NK-92 treated with Interleukin-12 subunit alpha and Interleukin-12 subunit beta, amount 100 ng/mL, for 24 hours (cell line): ENCODE results near the gene FNBP1.

Source experiments
- DNase-seq: peaks from one replicate; lab custom pipeline; 2025; lab: John Stamatoyannopoulos, UW

Gene FNBP1

DNA sequence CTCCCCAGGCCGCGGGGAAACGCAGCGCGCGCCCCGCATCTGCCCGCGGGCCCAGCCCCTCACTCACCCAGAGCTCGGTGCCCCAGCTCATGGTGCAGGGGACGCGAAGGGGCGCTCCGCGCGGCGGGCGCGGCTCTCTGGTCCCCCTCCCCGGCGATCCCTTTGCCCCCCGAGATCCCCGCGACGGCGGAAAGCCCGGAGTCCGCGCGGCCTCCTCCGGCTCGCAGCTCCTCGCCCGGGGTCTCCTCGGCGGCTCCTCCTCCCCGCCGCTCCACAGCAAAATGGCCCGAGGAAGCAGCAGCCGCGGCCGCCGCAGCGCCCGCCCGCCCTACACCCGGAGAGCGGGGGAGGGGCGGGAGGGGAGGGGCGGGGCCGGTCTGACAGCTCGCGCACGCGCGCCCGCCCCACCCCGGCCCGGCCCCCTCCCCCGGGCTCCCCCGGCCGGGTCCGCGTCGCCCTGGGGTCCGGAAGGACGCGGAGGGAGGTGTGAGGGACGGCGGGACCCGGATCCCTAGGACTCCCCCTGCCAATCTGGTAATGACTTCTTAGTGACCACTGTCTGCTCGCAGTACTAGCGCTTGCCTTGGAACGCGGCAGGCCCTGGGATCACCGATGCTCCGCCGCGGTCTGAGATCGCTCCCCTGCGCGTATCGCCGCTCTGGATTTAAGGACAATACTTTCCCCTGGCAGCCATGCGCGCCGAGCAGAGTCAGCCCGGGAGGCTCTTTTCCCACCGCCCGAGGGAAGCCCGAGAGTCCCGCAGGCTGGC, at the start of gene FNBP1:
FNBP1 (minus strand) TSS at position 305 of the 769 bp plus-strand sequence; CDS start at position 91, 214 bp downstream.
- DNase-seq: peak; percentile 46

DNA sequence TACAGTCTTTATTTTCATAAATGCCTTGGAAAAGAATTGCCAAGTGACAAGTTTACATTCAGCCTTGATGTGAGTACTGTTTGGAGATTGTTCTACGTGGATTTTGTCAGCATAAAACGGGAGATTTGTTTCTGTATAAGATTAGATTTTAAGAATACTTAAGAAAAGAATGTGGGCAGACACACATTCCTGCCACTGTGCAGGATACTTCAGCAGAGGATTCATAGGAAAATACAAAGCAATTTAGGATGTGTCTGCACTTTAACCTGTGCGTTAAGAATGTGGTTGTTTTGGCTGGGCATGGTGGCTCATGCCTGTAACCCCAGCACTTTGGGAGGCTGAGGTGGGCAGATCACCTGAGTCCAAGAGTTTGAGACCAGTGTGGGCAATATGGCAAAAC, 47.9 kb upstream of the FNBP1 start:
- no peak for DNase-seq

GRCh38 chr9:130089141-130089540, 46.2 kb upstream of the FNBP1 start:
- DNase-seq: no peak

GRCh38 chr9:130088051-130088450, 45.1 kb upstream of the FNBP1 start:
- no peak for DNase-seq

DNA sequence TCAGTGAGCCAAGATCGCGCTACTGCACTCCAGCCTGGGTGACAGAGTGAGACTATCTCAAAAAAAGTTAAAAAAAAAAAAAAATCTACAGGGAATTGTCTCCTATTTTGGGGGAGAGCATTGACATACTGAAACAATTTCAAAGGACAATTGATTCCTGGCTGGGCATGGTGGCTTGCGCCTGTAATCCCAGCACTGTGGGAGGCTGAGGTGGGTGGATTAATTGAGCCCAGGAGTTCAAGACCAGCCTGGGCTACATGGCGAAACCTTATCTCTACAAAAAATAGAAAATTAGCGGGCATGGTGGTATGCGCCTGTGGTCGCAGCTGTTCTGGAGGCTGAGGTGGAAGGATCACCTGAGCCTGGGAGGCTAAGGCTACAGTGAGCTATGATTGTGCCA, 41.3 kb upstream of the FNBP1 start:
- DNase-seq: no peak

DNA sequence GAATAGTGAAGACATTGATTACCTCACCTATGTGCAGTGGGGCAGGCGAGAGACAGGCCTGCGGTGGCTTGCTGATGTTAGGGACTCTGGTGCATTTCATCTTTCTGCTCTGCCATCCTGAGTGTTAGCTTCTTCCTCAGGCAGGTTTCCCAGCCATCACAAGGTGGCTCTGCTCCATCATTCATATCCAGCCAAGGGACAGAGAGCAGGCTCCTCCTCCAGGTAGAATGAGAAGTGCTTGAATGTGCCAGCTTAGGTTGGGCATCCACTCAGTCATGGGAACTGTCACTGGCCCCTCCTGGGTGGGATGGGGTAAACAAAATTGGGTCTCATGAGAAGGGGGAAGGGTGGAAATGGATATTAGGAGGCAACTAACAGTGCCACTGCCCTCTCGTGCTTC, 35.6 kb upstream of the FNBP1 start:
- no peak for DNase-seq

- no peak for DNase-seq
Observed at GRCh38 chr9:130073373-130073772, 30.4 kb upstream of the FNBP1 start.

GRCh38 chr9:130072515-130073235, 29.7 kb upstream of the FNBP1 start:
- no peak for DNase-seq

GRCh38 chr9:130069048-130069447, 26.1 kb upstream of the FNBP1 start:
- no peak for DNase-seq

GRCh38 chr9:130064621-130065020, 21.6 kb upstream of the FNBP1 start:
- no peak for DNase-seq

DNA sequence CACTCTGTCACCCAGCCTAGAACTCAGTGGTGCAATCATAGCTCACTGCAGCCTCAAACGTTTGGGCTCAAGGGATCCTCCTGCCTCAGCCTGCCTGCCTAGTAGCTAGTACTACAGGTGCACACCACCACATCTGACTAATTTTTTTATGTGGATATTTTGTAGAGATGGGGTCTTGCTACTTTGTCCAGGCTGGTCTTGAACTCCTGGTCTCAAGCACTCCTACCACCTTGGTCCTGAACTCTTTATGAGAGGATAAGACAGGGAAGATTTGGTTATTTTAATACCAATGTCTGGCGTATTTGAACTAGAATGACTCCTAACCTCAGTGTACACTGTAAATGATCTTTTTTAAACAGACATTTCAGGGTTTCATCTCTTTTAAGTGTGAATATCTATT, 19.8 kb upstream of the FNBP1 start:
- DNase-seq: no peak

GRCh38 chr9:130060296-130060695, 17.3 kb upstream of the FNBP1 start:
- DNase-seq: no peak

GRCh38 chr9:130058887-130059286, 15.9 kb upstream of the FNBP1 start:
- DNase-seq: no peak

GRCh38 chr9:130058154-130058553, 15.2 kb upstream of the FNBP1 start:
- DNase-seq: no peak

DNA sequence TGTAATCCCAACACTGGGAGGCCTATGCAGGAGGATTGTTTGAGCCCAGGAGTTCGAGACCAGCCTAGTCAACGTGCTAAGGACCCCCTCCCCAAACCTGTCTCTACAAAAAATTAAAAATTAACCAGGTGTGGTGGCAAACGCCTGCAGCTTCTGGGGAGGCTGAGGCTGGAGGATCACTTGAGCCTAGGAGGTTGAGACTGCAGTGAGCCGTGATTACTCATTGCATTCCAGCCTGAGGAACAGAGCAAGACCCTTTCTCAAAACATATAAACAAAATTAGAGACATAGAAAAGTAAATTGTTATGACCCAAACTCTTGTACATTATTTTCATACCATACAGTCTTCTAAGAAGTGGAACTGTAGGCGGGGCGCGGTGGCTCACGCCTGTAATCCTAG, 11.8 kb upstream of the FNBP1 start:
- DNase-seq: no peak

DNA sequence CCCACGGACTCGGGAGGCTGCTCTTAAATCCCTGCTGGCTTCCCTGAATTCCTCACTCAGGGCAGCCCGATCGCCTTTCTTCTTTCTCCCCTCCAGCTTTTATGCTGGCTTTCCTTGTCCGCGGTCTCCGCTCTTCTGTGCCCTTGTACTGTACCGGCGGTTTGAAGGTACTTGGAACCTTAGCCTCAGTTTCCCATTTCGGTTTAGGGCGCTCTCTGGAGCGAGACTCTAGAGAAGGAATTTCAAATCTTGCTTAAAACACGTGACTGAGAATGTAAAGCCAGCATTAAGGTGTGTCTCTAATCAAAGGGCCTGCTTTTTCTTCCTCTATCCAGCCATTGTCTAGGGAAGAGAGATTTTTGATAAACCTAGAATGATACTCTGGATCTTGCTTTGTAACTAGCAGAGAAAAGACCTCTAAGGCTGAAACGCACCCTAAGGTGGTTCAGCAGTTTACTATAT, 11.4 kb upstream of the FNBP1 start:
- DNase-seq: no peak

DNA sequence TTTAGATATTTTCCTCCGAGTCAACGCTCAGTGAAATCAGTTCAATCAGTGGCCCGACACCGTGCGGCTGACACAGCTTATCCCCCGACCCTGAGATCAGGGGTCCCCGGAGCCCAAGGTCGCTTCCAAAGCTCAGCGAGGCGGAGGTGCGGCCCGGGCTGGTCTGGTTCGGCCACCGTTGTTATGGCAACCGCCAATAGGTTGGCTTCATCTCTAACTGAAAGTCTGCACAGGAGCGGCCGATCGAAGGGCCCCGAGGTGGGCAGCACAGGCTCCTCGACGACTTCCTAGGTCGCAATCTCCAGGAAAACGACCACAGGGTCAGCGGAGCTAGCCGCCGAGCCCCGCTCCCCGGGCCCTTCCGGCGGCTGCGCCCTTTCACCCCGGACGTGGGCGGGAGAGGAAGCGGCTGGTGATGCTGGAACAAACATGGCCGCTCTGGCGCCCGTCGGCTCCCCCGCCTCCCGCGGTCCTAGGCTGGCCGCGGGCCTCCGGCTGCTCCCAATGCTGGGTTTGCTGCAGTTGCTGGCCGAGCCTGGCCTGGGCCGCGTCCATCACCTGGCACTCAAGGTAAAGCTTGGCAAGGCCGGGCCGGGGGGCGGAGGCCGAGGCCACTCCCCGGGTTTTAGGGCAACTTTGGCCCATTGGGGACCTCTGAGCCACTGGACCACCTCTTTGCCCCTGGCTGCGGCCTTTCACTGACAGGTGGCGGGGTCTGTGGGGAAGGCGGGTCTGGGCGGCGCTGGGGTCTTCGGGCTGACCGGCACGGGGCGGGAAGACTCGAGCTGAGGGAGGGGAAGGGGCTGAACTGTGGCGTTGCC, 10.7 kb upstream of the FNBP1 start, which contains the start of gene GPR107:
GPR107 (plus strand) TSS at position 403 of the 821 bp plus-strand sequence; CDS start at position 430, 27 bp downstream.
- DNase-seq: peak; percentile 53

DNA sequence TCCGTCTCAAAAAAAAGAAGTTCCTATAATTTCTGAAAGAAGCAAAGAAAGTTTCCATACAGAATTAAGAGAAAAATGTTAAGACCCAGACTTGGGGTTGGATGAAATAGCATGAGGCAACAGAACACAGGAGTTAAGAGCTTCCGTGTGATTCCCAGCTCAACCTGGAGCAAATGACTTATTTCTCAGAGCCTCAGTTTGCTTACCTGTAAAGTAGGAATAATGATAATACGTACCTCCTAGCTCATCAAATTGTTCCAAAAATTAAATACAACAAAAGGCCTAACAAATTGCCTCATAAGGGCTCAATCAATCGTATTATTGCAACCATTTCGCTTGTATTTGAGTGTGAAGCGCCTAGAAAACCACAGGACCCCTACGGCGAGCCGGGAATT, 10.1 kb upstream of the FNBP1 start:
- DNase-seq: no peak

GRCh38 chr9:130051855-130052254, 8.9 kb upstream of the FNBP1 start:
- no peak for DNase-seq

DNA sequence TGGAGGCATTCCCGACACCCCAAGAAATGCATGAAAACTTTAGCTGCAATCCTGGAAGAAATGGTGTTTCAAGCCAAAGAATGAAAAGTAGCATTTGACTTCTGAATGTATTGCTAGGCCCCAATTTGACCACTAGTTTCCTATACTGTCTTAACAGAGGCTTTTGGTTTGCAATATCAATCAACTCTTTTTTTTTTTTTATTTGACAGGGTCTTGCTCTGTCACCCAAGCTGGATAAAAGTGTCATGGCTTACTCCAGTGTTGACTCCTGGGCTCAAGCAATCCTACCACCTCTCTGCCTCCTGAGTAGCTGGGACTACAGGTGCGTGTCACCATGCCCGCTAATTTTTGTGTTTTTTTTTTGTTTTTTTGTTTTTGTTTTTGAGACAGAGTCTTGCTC, 7.5 kb upstream of the FNBP1 start:
- no peak for DNase-seq

GRCh38 chr9:130049431-130050210, 6.6 kb upstream of the FNBP1 start:
- DNase-seq: no peak
